HepG2 (cell line): ENCODE measurements around the gene LSM12. TPM values are rescaled to one million over a fixed set of nuclear protein-coding genes. Genes with fewer than 3 reads are reported as not detected.

Experiments used
- ARID5B ChIP-seq: IDR thresholded peaks from 2 replicates; pipeline ENCODE4 v1.4.0; 2020; ENCODE audit warnings: mild to moderate bottlenecking, missing genetic modification reagents
- DMTF1 ChIP-seq: sonication (generic); formaldehyde crosslinking; IDR thresholded peaks from 2 replicates; pipeline ENCODE4 v1.4.0; 2020; ENCODE audit warnings: mild to moderate bottlenecking, missing genetic modification reagents
- NR2F2 ChIP-seq: IDR thresholded peaks from 2 replicates; pipeline ENCODE4 v1.6.1; 2012; ENCODE audit warnings: low read depth, inconsistent platforms, borderline replicate concordance
- RELA ChIP-seq: sonication (generic); formaldehyde crosslinking; IDR thresholded peaks from 2 replicates; pipeline ENCODE4 v1.4.0; 2020; ENCODE audit warnings: missing genetic modification reagents
- ZFP91 ChIP-seq: sonication (generic); formaldehyde crosslinking; IDR thresholded peaks from 2 replicates; pipeline ENCODE4 v1.9.0; 2022; ENCODE audit warnings: missing genetic modification reagents, mild to moderate bottlenecking, borderline replicate concordance
- ZMAT5 ChIP-seq: sonication (generic); formaldehyde crosslinking; IDR thresholded peaks from 2 replicates; pipeline ENCODE4 v1.5.0; 2020; ENCODE audit warnings: mild to moderate bottlenecking, low read depth, missing genetic modification reagents, borderline replicate concordance
- ZNF124 ChIP-seq: sonication (generic); formaldehyde crosslinking; IDR thresholded peaks from 2 replicates; pipeline ENCODE4 v1.4.0; 2020; ENCODE audit warnings: missing genetic modification reagents
- ZNF382 ChIP-seq: sonication (generic); formaldehyde crosslinking; IDR thresholded peaks from 2 replicates; pipeline ENCODE4 v1.5.0; 2020; ENCODE audit warnings: missing genetic modification reagents, mild to moderate bottlenecking, borderline replicate concordance
- ZNF567 ChIP-seq: sonication (generic); formaldehyde crosslinking; IDR thresholded peaks from 2 replicates; pipeline ENCODE4 v1.8.1; 2023; ENCODE audit warnings: mild to moderate bottlenecking, missing genetic modification reagents, borderline replicate concordance
- ZNF703 ChIP-seq: sonication (generic); formaldehyde crosslinking; IDR thresholded peaks from 2 replicates; pipeline ENCODE4 v1.5.1; 2020; ENCODE audit warnings: missing genetic modification reagents, mild to moderate bottlenecking, moderate library complexity, borderline replicate concordance
- ZNF710 ChIP-seq: sonication (generic); formaldehyde crosslinking; IDR thresholded peaks from 2 replicates; pipeline ENCODE4 v1.5.0; 2020; ENCODE audit warnings: mild to moderate bottlenecking, missing genetic modification reagents, borderline replicate concordance
- ZNF768 ChIP-seq: sonication (generic); formaldehyde crosslinking; IDR thresholded peaks from 2 replicates; pipeline ENCODE4 v1.4.0; 2020; ENCODE audit warnings: missing genetic modification reagents
- ZNF781 ChIP-seq: sonication (generic); formaldehyde crosslinking; IDR thresholded peaks from 2 replicates; pipeline ENCODE4 v1.5.1; 2020; ENCODE audit warnings: borderline replicate concordance, mild to moderate bottlenecking, missing genetic modification reagents; ENCODE audit errors: not compliant biosample characterization
- polyA plus RNA-seq, 8 experiments: library from polyadenylated mRNA; depleted of rRNA in 3 of 8; stranded (reverse) in 7 of 8; unstranded in 1 of 8; fragments of >200 nt; fragmentation: Illumina TruSeq in 4 of 8; extraction: Trizol in 4 of 8; gene quantifications; 2 replicates each; pipeline versions ENCODE4 v1.2.1 to v1.2.3, GENCODE V29; 2011 to 2016; ENCODE audit warnings: low read depth in 4 of 8, missing spikeins in 1 of 8, mixed read lengths in 1 of 8; ENCODE audit not compliant: insufficient read depth in 1 of 8
- total RNA-seq, 5 experiments: library from RNA; depleted of rRNA; stranded (reverse); fragments of >200 nt; fragmentation: Illumina TruSeq; extraction: Trizol; gene quantifications; 2 replicates each; pipeline ENCODE4 v1.2.3, GENCODE V29; 2016; ENCODE audit warnings: low read depth in 1 of 5
- TF ChIP-seq, protein P1 (sequence below): sonication (generic); formaldehyde crosslinking; IDR thresholded peaks from 2 replicates; pipeline ENCODE4 v1.4.0; 2020; ENCODE audit warnings: missing genetic modification reagents

LSM12 gene
- total and polyA plus RNA-seq, 2 of the 13 experiments (the other 11 are each of a cell fraction or from before 2014, with no cell fraction given), result 52.8 to 55.7 TPM

GRCh38 chr17:44076716-44077594 lies 10.5 kb upstream of the LSM12 start (continued):
- TF ChIP-seq ZNF382 (CRISPR knock-in tag), result no peak
- TF ChIP-seq, protein P1, sequence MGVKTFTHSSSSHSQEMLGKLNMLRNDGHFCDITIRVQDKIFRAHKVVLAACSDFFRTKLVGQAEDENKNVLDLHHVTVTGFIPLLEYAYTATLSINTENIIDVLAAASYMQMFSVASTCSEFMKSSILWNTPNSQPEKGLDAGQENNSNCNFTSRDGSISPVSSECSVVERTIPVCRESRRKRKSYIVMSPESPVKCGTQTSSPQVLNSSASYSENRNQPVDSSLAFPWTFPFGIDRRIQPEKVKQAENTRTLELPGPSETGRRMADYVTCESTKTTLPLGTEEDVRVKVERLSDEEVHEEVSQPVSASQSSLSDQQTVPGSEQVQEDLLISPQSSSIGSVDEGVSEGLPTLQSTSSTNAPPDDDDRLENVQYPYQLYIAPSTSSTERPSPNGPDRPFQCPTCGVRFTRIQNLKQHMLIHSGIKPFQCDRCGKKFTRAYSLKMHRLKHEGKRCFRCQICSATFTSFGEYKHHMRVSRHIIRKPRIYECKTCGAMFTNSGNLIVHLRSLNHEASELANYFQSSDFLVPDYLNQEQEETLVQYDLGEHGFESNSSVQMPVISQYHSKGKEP (CRISPR knock-in tag), result no peak
- no peak for TF ChIP-seq ZNF710 (CRISPR knock-in tag)
- peak; percentile 17; the same call in 1 of the 2 replicates for TF ChIP-seq ZFP91 (CRISPR knock-in tag)
- TF ChIP-seq ARID5B, result peak; percentile 43; the same call in 1 of the 2 replicates
- TF ChIP-seq ZNF703 (CRISPR knock-in tag), result no peak
- TF ChIP-seq ZMAT5 (CRISPR knock-in tag), result no peak
- TF ChIP-seq ZNF567 (CRISPR knock-in tag), result no peak
- 0 out of 2 replicates have a peak, but pooled peaks have one; percentile 48 for TF ChIP-seq RELA (CRISPR knock-in tag)
- no peak for TF ChIP-seq ZNF124
- peak; percentile 27 for TF ChIP-seq ZNF781
- peak; percentile 57; the same call in 1 of the 2 replicates for TF ChIP-seq ZNF768 (CRISPR knock-in tag)
- TF ChIP-seq NR2F2, result no peak
- no peak for TF ChIP-seq DMTF1 (CRISPR knock-in tag)
